GM19025 (cell line): ENCODE measurements around the gene FAM167B.

Experiments used
- ATAC-seq: cut with Tn5 transposase; IDR thresholded peaks from one replicate; pipeline ENCODE4 v1.9.1; 2021; ENCODE audit warnings: mild to moderate bottlenecking, low read depth, moderate library complexity; ENCODE audit not compliant: unreplicated experiment

The FAM167B gene

DNA sequence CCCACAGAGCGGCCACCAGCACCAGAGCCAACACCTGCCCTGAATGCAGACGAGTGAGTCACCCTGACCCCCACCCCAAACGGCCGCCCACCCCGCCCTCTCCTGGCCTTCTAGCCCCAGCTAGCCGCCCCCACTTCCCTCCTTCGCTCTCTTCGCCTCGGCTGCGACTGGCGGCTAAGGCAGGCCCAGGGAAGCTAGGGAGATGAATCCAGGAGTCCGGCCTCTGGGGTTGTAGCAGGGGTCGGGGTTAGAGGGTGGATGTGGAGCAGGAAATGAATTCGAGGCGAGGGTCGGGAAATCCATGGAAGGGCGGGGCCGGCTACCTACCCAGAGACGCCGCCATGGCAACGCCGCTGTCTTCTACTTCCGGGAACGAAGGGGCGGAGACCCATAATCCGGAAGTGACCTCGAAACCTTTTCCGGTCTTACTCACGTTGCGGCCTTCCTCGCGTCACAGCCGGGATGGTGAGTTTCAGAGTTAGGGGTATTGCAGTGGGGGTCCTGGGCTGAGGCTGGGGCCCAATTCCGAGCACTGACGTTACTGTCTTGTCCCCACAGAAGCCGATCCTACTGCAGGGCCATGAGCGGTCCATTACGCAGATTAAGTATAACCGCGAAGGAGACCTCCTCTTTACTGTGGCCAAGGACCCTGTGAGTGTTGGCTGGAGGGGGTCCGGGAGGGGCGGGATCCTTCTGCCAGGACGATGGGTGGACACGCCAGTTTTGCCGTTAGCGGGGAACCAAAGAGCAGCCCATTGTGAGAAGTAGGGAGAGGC is 24.9 kb upstream of the FAM167B start, which contains the start of the genes EIF3I and TMEM234:
Gene EIF3I (plus strand): TSS at position 428 of the 776 bp plus-strand sequence. CDS start 35 bp downstream, at position 463.
Gene TMEM234 (minus strand): TSS at position 374 of the 776 bp plus-strand sequence. CDS start 31 bp downstream, at position 343.
- ATAC-seq: peak; percentile 86

DNA sequence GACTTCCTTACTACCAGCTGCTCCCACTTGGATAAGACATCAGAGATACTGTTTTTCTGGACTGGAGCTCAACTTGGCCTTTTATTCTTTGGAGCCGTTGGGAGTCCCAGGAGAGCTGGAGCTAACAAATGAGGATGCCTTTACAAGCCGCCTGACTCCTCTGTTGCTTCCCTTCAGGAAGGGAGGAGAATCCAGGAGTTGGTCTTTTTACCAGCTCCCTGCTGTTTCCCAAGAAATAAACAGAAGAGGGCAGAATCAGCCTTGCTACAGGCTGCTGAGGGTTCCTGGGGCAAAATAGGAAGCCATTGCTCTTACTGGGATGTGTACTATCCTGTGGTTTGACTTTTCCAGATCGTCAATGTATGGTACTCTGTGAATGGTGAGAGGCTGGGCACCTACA is 23.3 kb upstream of the FAM167B start:
- ATAC-seq: no peak

- no peak for ATAC-seq
Measured at GRCh38 chr1:32224285-32224684, 22.7 kb upstream of the FAM167B start.

- no peak for ATAC-seq
Measured at GRCh38 chr1:32228771-32229170, 18.3 kb upstream of the FAM167B start.

GRCh38 chr1:32231843-32232432 is 15.1 kb upstream of the FAM167B start:
- no peak for ATAC-seq

DNA sequence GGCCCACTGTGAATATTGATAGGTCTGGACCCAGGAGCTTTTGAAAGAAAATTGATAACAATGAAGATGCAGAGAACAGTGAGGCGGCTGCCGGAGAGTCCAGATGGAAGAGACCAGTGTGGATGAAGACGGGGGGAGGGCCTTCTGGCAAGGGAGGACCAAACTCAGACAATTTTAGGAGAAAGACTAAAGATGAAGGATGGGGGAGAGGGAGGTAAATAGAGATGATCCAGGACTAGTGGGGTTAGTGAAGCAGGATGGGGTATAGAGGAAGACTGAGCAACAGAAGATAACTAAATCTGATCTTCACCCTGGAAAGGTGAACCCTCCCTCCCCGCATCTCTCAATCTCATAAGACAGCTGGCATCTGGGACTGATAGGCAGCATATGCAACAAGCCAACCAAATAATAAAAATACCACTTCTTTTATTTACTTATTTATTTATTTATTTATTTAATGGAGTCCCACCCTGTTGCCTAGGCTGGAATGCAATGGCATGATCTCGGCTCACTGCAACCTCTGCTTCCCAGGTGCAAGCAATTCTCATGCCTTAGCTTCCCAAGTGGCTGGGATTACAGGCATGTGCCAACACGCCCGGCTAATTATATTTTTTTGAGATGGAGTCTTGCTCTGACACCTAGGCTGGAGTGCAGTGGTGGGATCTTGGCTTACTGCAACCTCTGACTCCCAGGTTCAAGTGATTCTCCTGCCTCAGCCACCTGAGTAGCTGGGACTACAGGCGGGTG is 14.3 kb upstream of the FAM167B start:
- ATAC-seq: no peak

DNA sequence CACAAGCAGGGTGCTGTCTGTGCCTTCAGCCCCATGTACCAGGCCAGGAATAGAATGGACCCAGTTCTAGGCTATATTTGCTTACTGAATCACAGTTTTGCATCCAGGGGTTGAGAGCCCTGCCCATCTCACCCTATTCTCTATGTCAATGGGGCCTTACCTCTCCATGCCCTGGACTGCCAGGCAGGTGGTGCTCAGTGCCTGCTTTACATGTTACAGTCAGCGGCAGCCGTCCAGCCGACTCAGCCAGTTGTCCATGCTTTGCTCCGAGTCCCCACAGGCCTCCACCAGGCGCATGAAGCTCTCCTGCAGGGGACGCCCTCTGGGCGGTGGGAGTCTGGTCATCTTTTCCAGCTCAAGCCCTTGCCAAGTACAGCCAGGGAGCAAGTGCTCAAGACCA is 12.2 kb upstream of the FAM167B start:
- no peak for ATAC-seq

GRCh38 chr1:32239337-32239736 is 7.7 kb upstream of the FAM167B start:
- no peak for ATAC-seq

GRCh38 chr1:32239790-32240139 is 7.3 kb upstream of the FAM167B start:
- no peak for ATAC-seq

DNA sequence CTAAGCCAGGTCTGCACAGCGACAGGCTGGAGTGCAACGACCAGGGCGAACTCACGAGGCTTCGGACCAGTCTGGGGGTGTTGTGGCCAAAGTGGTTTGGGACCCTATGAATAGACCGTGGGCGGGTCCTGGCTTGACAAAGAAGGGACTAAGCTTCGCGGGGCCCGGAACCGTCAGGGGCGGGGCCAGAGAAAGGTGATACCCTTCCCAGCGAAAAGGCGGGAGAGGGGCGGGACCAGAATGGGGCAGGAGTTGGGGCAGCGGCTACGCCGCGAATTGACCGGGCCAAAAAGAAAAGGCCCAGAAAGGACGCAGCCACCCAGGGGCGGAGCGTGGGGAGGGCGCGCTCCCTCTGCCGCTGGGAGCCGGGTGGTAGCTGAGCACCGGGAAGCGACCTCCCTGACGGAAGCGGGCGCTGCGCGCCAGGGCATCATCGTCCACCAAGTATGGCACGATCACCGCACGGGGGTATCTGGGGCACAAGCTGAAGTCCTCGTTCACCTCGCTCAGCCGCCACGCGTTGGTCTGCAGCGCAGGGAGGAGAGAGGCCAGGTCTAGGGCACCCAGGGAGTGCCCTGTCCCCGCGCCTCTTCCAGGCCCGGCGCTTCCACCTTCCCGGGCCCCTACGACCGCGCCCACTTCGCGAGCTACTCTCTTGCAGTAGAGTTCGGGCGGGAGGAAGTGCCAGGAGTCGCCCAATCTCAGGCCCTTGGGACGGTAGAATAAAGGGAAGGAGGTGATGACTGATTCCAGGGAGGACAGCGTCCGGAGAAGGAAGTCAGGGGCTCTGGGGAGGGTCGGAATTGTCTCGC is 6.7 kb upstream of the FAM167B start:
- no peak for ATAC-seq

DNA sequence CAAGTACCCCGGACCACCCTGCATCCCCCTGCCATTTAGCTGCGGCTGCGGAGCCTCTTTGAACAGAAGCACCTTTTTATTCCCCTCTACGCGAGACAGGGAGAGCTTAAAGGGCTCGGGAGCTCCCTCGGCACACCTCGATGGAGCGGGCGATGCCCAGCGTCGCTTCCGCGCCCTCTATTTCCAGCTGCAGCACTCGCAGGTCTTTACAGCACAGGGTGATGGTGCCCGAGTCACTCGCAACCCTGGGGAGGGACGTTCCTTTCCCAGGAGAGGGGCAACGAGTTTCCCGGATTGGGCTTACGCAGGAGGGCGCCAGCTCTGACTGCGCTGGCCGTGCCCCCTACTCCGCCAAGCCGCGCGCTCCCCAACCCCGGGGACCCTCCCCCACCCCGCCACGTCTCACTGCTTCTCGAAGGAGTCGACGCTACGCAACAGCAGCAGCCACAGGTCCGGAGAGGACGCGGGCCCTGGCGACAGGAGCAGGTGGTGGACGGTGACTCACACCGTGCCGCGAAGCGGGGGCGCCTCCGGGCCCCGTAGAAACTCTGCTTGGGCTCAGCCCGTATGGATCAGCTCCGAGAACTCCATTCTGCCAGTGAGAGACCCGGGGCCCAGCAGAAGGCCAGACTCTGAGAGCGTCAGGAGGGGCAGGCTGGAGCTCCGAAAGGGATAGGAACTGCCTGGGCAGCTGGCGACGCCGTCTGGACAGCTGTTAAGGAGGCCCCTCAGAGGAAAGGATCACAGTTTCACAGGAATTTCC is 5.8 kb upstream of the FAM167B start:
- ATAC-seq: no peak

- ATAC-seq: no peak
Measured at GRCh38 chr1:32242341-32242851, 4.6 kb upstream of the FAM167B start.

- ATAC-seq: no peak
Measured at GRCh38 chr1:32247452-32247851, 430 bp downstream of the FAM167B start.

DNA sequence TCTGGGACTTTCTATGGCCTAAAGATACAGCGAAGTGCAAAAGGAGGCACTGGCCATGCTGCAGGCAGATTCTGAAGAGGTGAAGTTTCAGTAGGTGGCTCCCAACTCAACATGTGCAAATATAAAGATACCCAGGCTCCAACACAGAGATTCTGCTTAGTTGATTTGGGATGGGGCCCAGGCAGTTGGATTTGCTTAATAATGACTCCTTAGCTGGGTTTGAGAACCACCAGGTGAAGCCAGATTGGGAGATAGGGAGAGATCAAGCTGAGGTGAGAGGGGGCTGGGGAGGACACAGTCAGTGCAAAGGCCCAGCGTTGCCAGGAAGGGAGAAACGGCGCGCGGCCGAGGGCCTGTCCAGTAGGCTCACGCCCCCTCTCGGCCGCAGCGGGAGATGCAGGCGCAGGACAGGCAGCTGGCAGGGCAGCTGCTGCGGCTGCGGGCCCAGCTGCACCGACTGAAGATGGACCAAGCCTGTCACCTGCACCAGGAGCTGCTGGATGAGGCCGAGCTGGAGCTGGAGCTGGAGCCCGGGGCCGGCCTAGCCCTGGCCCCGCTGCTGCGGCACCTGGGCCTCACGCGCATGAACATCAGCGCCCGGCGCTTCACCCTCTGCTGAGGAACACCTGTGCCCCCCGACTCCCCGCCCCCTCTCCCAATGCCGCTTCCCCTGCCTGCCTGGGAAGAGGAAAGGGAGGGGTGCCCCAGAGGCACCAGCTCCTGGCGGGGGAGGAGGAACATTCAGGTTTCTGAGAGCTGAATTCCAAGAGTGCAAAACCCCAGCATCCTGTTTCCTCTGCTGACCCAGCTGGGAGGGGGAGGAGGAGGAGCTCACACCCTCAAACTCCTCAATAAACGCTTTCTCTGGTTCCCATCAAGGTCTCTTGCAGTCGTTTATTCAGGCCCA is 1.2 kb downstream of the FAM167B start:
- ATAC-seq: peak; percentile 41

GRCh38 chr1:32249831-32250525 is 3.0 kb downstream of the FAM167B start:
- ATAC-seq: peak; percentile 44

DNA sequence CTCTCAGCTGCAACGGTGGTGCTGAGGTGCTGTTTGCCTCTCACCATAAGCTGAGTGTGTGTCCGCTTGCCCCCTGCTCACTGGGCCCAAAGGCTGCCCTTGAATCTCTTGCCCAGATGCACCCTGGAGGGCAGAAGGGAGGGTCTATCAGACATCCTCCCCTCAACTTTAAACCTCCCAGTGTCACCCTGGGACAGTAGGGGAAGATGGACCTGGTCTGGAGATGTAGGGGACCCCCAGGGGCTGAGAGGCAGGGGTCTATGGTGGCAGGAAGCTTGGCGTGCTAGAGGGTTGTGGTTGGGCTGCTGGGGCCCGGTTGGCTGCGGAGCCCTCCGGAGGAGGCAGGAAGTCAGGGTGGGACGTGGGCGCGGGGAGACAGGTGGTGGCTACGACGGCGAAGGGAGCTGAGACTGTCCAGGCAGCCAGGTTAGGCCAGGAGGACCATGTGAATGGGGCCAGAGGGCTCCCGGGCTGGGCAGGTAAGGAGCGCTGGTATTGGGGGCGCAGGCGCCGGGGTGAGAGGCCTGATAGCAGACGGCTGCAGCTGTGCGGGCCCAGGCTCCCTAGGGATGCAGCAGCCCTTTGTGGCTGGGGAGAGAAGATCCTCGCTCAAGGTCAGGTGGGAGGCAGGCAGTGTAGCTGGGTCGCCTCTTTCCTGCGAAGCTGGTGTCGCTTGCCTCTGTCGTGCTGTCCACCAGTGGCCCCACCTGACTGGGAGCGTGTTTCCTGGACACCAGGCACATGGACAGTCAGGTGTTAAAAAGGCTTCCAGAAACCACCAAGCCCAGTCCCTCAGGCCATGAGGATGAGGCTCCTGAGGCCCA is 4.1 kb downstream of the FAM167B start, which contains the start of gene LCK:
Gene LCK (plus strand): TSS at position 373 of the 824 bp plus-strand sequence. CDS start 23,065 bp downstream, outside the sequence.
- ATAC-seq: no peak
